H9 (cell line): Measurements from ENCODE around the gene NAA20. TPM values are rescaled to one million over a fixed set of nuclear protein-coding genes. Genes with fewer than 3 reads are reported as not detected.

Source experiments
- DNase-seq: peaks from one replicate; pipeline ENCODE4 v3.0.0-alpha.2; 2017
- H2AFZ ChIP-seq: one replicate; pipeline ENCODE4 v1.6.1; 2013; ENCODE audit warnings: mild to moderate bottlenecking, low read length, control low read depth, moderate library complexity
- H2AK5ac ChIP-seq: 2 replicates; pipeline ENCODE4 v1.6.1; 2013; ENCODE audit warnings: low read length, control low read depth, mixed read lengths; ENCODE audit not compliant: insufficient read length
- H2BK120ac ChIP-seq: one replicate; pipeline ENCODE4 v1.6.1; 2013; ENCODE audit warnings: low read depth, mild to moderate bottlenecking, low read length, control low read depth, inconsistent platforms; ENCODE audit not compliant: poor library complexity, severe bottlenecking
- H2BK12ac ChIP-seq: 2 replicates; pipeline ENCODE4 v1.6.1; 2013; ENCODE audit warnings: low read length, control low read depth, mixed read lengths, low read depth; ENCODE audit not compliant: insufficient read length
- H2BK15ac ChIP-seq: 2 replicates; pipeline ENCODE4 v1.6.1; 2013; ENCODE audit warnings: low read depth, low read length, control low read depth
- H2BK20ac ChIP-seq: one replicate; pipeline ENCODE4 v1.6.1; 2013; ENCODE audit warnings: low read depth, mild to moderate bottlenecking, low read length, control low read depth, inconsistent platforms; ENCODE audit not compliant: poor library complexity, severe bottlenecking
- H2BK5ac ChIP-seq: 2 replicates; pipeline ENCODE4 v1.6.1; 2013; ENCODE audit warnings: low read length, control low read depth, mixed read lengths; ENCODE audit not compliant: insufficient read length
- H3K14ac ChIP-seq: 2 replicates; pipeline ENCODE4 v1.6.1; 2013; ENCODE audit warnings: low read length, control low read depth; ENCODE audit not compliant: insufficient read depth
- H3K18ac ChIP-seq: 2 replicates; pipeline ENCODE4 v1.6.1; 2013; ENCODE audit warnings: low read depth, mild to moderate bottlenecking, mixed read lengths, low read length, control low read depth; ENCODE audit not compliant: insufficient read length
- H3K23ac ChIP-seq: 2 replicates; pipeline ENCODE4 v1.6.1; 2013; ENCODE audit warnings: low read length, control low read depth, mixed read lengths, low read depth; ENCODE audit not compliant: insufficient read length
- H3K23me2 ChIP-seq: 2 replicates; pipeline ENCODE4 v1.6.1; 2013; ENCODE audit warnings: low read depth, mild to moderate bottlenecking, mixed read lengths, low read length, control low read depth; ENCODE audit not compliant: insufficient read length, poor library complexity, severe bottlenecking
- H3K27ac ChIP-seq: 2 replicates; pipeline ENCODE4 v1.5.1; 2013; ENCODE audit warnings: low read length, control low read depth, mixed read lengths, low read depth; ENCODE audit not compliant: insufficient read length
- H3K27me3 ChIP-seq: 2 replicates; pipeline ENCODE4 v1.6.1; 2013; ENCODE audit warnings: low read length, control low read depth, inconsistent platforms; ENCODE audit not compliant: insufficient read depth
- H3K4ac ChIP-seq: 2 replicates; pipeline ENCODE4 v1.6.1; 2013; ENCODE audit warnings: low read depth, mild to moderate bottlenecking, control low read depth, inconsistent platforms, low read length, moderate library complexity
- H3K4me1 ChIP-seq: 2 replicates; pipeline ENCODE4 v1.6.1; 2013; ENCODE audit warnings: low read length, control low read depth, inconsistent platforms; ENCODE audit not compliant: insufficient read depth
- H3K4me2 ChIP-seq: 2 replicates; pipeline ENCODE4 v1.6.1; 2013; ENCODE audit warnings: low read length, control low read depth, mixed read lengths; ENCODE audit not compliant: insufficient read length, insufficient read depth
- H3K56ac ChIP-seq: 2 replicates; pipeline ENCODE4 v1.6.1; 2013; ENCODE audit warnings: low read depth, mild to moderate bottlenecking, mixed read lengths, low read length, control low read depth; ENCODE audit not compliant: insufficient read length
- H3K79me1 ChIP-seq: 2 replicates; pipeline ENCODE4 v1.6.1; 2013; ENCODE audit warnings: low read depth, mild to moderate bottlenecking, moderate library complexity, low read length, control low read depth, inconsistent platforms; ENCODE audit not compliant: insufficient read depth, poor library complexity, severe bottlenecking
- H3K79me2 ChIP-seq: 2 replicates; pipeline ENCODE4 v1.6.1; 2013; ENCODE audit warnings: low read length, control low read depth, inconsistent platforms; ENCODE audit not compliant: insufficient read depth
- H3K9ac ChIP-seq: 2 replicates; pipeline ENCODE4 v1.6.1; 2013; ENCODE audit warnings: low read length, control low read depth, mixed read lengths; ENCODE audit not compliant: insufficient read length; ENCODE audit errors: extremely low read depth
- H3K9me3 ChIP-seq: one replicate; pipeline ENCODE4 v1.6.1; 2013; ENCODE audit warnings: low read depth, low read length, inconsistent platforms; ENCODE audit not compliant: control insufficient read depth
- H3T11ph ChIP-seq: one replicate; pipeline ENCODE4 v1.6.1; 2013; ENCODE audit warnings: mild to moderate bottlenecking, low read length, control low read depth, inconsistent platforms
- H4K20me1 ChIP-seq: one replicate; pipeline ENCODE4 v1.6.1; 2013; ENCODE audit not compliant: control insufficient read depth, insufficient read length, insufficient read depth
- H4K5ac ChIP-seq: 2 replicates; pipeline ENCODE4 v1.6.1; 2013; ENCODE audit warnings: low read depth, mild to moderate bottlenecking, mixed read lengths, low read length, control low read depth; ENCODE audit not compliant: insufficient read length
- H4K8ac ChIP-seq: replicated peaks from 2 replicates; pipeline ENCODE4 v1.6.1; 2013; ENCODE audit warnings: low read length, control low read depth, mixed read lengths, low read depth; ENCODE audit not compliant: insufficient read length
- H4K91ac ChIP-seq: 2 replicates; pipeline ENCODE4 v1.6.1; 2013; ENCODE audit warnings: low read depth, mild to moderate bottlenecking, moderate library complexity, mixed read lengths, low read length, control low read depth; ENCODE audit not compliant: insufficient read length
- H3K27ac Mint-ChIP-seq, 3 experiments: 2 replicates in 2 of 3; 3 replicates in 1 of 3; pipeline ENCODE4 v1.8.0; 2020 to 2021; ENCODE audit warnings: mixed read lengths in 3 of 3, mild to moderate bottlenecking in 1 of 3, moderate library complexity in 1 of 3
- H3K27me3 Mint-ChIP-seq: 2 replicates; pipeline ENCODE4 v1.8.0; 2021; ENCODE audit warnings: low read depth, mild to moderate bottlenecking, moderate library complexity, mixed read lengths
- H3K36me3 Mint-ChIP-seq, 3 experiments: 2 replicates in 2 of 3; 3 replicates in 1 of 3; pipeline ENCODE4 v1.8.0; 2020 to 2021; ENCODE audit warnings: low read depth in 3 of 3, mixed read lengths in 3 of 3; ENCODE audit not compliant: insufficient read depth in 1 of 3
- H3K4me1 Mint-ChIP-seq, 2 experiments: 2 replicates each; pipeline ENCODE4 v1.8.0; 2020; ENCODE audit warnings: mixed read lengths in 2 of 2
- H3K4me3 Mint-ChIP-seq, 2 experiments: 2 replicates in 1 of 2; 3 replicates in 1 of 2; pipeline ENCODE4 v1.8.0; 2020 to 2021; ENCODE audit warnings: mild to moderate bottlenecking in 2 of 2, mixed read lengths in 2 of 2, moderate library complexity in 1 of 2
- H3K9me3 Mint-ChIP-seq, 2 experiments: 2 replicates in 1 of 2; 3 replicates in 1 of 2; pipeline ENCODE4 v1.8.0; 2020; ENCODE audit warnings: mild to moderate bottlenecking in 2 of 2, mixed read lengths in 2 of 2, moderate library complexity in 1 of 2
- CTCF ChIP-seq: fragments of 200-600 bp; sonication (generic); conservative IDR thresholded peaks from 3 replicates; pipeline ENCODE4 v1.8.0; 2021; ENCODE audit warnings: antibody characterized with exemption, mild to moderate bottlenecking
- WGBS: extraction: QIAGEN DNeasy Blood & Tissue Kit; methylation state at CpG from one replicate; pipeline ENCODE4 v1.1.7; 2013; ENCODE audit warnings: missing lambda C conversion rate, low lambda C conversion rate, mixed read lengths; ENCODE audit not compliant: insufficient read length; ENCODE audit errors: extremely low coverage; 5-methylcytosine and 5-hydroxymethylcytosine counted together
- total RNA-seq: library from RNA; stranded (reverse); gene quantifications from 2 replicates; pipeline ENCODE4 v1.2.1, GENCODE V29; 2021

NAA20 gene
- total RNA-seq, 1 experiment from 2014 or later, result 48.1 TPM

GRCh38 chr20:20060234-20060998, 43.3 kb downstream of the NAA20 start:
- H3K4me3 Mint-ChIP-seq, result no peak overlapping the region
- DNase-seq, result no peak
- no peak overlapping the region for H3K56ac ChIP-seq
- H3K18ac ChIP-seq, result no peak overlapping the region
- H3K9me3 ChIP-seq, result no peaks in the 10 kb centered on the region
- no peaks in the 10 kb centered on the region for H3K9me3 Mint-ChIP-seq
- H3K27ac ChIP-seq, result no peak overlapping the region
- H2BK5ac ChIP-seq, result no peak overlapping the region
- H3K4ac ChIP-seq, result no peak overlapping the region
- no peak overlapping the region for H3K27ac Mint-ChIP-seq
- H2BK15ac ChIP-seq, result no peak overlapping the region
- no peaks in the 10 kb centered on the region for H3K36me3 Mint-ChIP-seq
- no peak for TF ChIP-seq CTCF
- no peak overlapping the region for H2BK12ac ChIP-seq
- H3K27me3 Mint-ChIP-seq, result peaks cover 3% of the 10 kb centered on the region
- H3K9ac ChIP-seq, result no peak overlapping the region
- H4K20me1 ChIP-seq, result no peaks in the 10 kb centered on the region
- H3K23ac ChIP-seq, result no peak overlapping the region
- no CpG with 5 or more reads among the region's 6 CpGs for WGBS
- no peaks in the 10 kb centered on the region for H3K79me2 ChIP-seq
- no peak overlapping the region for H4K91ac ChIP-seq
- H2AFZ ChIP-seq, result no peak overlapping the region
- no peak overlapping the region for H2BK20ac ChIP-seq
- H3K79me1 ChIP-seq, result no peaks in the 10 kb centered on the region
- H3K4me1 ChIP-seq, result no peaks in the 10 kb centered on the region; the same call in 1 of the 2 replicates
- no peak overlapping the region for H2AK5ac ChIP-seq
- no peaks in the 10 kb centered on the region for H3K4me1 Mint-ChIP-seq
- no peaks in the 10 kb centered on the region for H3K27me3 ChIP-seq
- H4K8ac ChIP-seq, result no peak overlapping the region
- H2BK120ac ChIP-seq, result no peak overlapping the region
- H3K14ac ChIP-seq, result no peak overlapping the region
- H3T11ph ChIP-seq, result no peak overlapping the region
- no peak overlapping the region for H3K4me2 ChIP-seq
- H3K23me2 ChIP-seq, result no peaks in the 10 kb centered on the region
- no peak overlapping the region for H4K5ac ChIP-seq
